ENCODE measurements around the gene HRH2.
"Not testable (repeated sequence)": the region's sequence is repeated elsewhere in the genome, so short reads cannot be mapped to it uniquely, and the experiment has no call there.

HRH2 gene

DNA sequence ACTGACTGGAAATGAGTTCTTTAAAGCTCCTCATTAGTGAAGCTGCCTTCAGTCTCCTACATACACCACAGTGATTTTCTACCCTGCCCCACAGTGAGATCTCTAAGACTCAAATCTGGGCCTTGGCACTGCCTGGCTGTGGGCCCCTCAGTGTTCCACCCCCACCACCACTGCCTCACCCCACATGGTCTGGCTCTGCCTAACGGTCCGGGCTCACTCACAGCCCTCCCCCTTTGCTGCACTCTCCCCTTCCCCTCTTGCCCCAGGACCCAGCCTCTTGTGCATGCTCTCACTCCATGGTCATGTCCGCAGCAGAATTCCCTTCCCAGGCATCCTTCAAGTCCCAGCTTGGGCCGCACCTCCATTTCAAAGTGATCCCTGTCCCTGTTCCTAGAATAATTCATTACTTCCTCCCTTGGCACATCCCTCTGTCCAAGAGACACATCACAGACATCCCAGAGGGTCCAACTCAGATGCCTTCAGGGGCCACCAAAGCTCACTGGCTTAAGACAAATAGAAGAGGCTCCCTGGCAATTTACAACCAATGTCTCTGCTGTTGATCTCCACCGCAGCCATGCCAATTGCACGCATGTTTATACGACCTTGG is 56.7 kb downstream of the HRH2 start:
- TF ChIP-seq, protein P1, sequence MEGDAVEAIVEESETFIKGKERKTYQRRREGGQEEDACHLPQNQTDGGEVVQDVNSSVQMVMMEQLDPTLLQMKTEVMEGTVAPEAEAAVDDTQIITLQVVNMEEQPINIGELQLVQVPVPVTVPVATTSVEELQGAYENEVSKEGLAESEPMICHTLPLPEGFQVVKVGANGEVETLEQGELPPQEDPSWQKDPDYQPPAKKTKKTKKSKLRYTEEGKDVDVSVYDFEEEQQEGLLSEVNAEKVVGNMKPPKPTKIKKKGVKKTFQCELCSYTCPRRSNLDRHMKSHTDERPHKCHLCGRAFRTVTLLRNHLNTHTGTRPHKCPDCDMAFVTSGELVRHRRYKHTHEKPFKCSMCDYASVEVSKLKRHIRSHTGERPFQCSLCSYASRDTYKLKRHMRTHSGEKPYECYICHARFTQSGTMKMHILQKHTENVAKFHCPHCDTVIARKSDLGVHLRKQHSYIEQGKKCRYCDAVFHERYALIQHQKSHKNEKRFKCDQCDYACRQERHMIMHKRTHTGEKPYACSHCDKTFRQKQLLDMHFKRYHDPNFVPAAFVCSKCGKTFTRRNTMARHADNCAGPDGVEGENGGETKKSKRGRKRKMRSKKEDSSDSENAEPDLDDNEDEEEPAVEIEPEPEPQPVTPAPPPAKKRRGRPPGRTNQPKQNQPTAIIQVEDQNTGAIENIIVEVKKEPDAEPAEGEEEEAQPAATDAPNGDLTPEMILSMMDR (conservative IDR thresholded peaks at IDR 0.05; ENCODE audit: low read depth, low read length) = no peak
- DNase-seq (ENCODE audit: low read depth) = no peak
- no peak overlapping the region for H3K4me3 ChIP-seq (ENCODE audit: low read length)

DNA sequence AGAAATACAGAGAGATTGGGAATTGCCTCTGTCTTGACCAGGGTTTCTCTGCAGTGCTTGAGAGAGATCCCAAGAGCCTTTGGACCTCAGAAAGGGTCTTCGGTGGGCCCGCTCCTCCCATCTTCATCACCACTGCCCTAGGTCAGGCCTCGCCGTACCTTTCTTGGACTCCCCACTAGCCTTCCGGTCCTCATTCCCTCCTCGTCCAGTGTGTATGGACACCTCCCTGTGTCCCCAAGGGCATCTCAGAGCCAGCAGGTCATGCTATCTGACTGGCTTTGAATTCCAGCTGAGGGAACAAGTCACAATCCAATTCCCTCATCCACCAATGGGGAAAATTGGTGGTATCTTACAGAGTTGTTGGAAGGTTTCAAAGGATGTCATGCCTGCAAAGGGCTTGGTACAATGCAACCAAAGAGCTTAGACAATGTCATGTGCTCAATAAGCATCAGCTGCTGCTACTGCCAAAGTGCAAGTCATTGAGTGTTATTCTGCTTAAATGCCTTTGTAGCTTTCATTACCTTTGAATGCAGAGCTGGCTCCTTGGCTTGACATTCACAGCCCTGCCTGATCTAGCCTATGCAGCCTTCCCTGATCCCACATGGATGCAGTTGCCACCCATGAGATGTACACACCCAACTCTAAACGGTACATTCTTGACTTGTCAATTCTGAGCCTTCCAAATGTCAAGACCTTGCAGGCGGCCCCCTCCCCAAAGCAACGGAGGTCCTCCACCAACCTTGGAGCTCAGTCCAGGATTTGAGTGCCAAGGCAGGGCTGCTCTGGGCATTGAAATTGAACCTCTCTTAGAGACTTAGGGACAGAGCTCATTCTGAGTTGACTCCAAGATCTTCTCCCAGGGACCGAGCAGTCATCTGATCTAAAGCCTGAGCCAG is 58.0 kb downstream of the HRH2 start:
- TF ChIP-seq, protein P1 (conservative IDR thresholded peaks at IDR 0.05; ENCODE audit: low read depth, low read length) = no peak
- no peak for DNase-seq (ENCODE audit: low read depth)
- no peak overlapping the region for H3K4me3 ChIP-seq (ENCODE audit: low read length)

GRCh38 chr5:175717837-175718236 is 60.0 kb downstream of the HRH2 start:
- no peak overlapping the region for H3K4me3 ChIP-seq (ENCODE audit: low read length)
- TF ChIP-seq, protein P1 (conservative IDR thresholded peaks at IDR 0.05; ENCODE audit: low read depth, low read length) = no peak
- no peak for DNase-seq (ENCODE audit: low read depth)

DNA sequence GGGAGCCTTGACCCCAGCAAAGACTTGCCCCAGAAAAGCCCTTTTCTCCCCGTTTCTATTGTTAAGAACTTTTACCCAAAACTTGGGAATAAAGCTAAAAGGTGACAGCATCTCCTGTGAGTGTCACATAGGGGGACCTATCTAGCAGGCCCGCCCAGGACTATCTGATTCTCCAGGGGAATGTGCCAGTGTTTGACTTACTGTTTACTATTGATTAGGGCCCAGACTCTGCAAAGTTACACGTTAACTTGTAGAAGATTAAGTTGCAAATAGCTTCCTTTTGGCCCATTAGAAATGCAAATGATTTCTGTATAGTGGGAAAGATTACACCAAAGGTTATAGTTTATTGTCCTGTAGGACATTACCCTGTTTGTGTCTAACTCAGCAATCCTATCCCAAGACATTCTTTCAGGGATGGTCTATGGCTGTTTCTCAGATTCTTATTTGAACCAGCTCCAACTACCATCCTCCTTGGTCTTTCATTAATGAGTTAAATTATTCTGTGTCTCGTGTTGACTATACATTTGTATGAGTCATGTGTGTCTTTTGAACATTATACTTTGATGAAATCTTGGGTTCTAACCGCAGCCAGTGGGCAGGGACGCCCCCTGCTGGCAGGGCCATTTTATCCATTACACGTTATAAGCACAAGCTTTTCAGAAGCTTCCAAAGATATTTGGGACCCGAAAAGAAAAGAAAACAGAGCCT is 60.7 kb downstream of the HRH2 start:
- TF ChIP-seq, protein P1 (conservative IDR thresholded peaks at IDR 0.05; ENCODE audit: low read depth, low read length) = peak; percentile 33

DNA sequence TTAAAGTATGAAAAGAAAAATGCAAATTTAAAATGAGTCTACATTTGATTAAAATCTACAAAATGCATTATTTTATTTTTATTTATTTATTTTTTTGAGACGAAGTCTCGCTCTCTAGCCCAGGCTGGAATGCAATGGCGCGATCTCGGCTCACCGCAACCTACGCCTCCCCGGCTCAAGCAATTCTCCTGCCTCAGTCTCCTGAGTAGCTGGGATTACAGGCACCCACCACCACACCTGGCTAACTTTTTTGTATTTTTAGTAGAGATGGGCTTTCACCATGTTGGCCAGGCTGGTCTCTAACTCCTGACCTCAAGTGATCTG is 61.2 kb downstream of the HRH2 start:
- DNase-seq (ENCODE audit: low read depth); H3K4me3 ChIP-seq (ENCODE audit: low read length): not testable (repeated sequence)

More for the DNA sequence above, 60.7 kb downstream of the HRH2 start:
- DNase-seq (ENCODE audit: low read depth) = no peak
- H3K4me3 ChIP-seq (ENCODE audit: low read length) = no peak overlapping the region

DNA sequence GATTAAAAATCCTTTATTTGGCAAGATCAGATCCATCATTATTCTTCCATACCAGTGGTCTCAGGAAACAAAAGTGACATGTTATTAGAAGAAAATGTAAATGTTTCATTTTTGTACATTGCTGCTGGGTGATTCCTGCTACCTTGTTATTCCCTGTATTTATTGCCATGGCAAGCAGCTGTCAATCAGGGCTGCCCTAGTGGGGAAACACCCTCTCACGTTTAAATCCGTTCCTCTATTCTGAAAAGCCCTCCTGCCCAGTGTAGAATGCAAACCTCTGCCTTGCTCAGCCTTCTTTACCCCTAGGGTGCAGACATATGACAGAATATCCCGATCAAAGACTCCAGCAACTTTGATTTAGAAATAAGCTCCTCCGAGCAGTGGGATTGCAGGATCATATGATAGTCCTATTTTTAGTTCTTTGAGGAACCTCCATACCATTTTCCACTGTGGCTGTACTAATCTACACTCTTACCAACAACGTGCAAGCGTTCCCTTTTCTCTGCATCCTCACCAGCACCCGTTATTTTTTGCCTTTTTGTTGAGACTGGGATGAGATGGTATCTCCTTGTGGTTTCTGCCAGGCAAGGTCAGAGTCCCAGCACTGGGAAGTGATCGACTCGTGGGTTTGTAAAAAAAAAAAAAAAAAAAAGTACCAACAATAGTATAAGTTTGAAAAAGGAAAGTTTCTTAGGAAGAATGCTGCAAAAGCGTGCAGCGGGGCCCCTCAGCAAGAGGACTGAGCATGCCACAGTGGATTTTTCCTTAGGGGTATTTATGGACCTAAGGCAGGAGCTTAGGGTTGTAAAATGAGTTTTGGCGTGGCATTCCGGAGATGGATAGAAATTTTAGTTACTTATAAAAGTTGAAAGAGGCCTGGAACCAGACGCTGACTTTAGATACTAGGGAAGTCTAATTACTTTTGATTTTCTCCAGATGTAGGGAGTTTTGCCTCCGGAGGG is 66.7 kb downstream of the HRH2 start:
- TF ChIP-seq, protein P1 (conservative IDR thresholded peaks at IDR 0.05; ENCODE audit: low read depth, low read length) = no peak
- no peak overlapping the region for H3K4me3 ChIP-seq (ENCODE audit: low read length)
- no peak for DNase-seq (ENCODE audit: low read depth)

Measured in retinal pigment epithelial cell (primary cell).